NB4 (cell line): ENCODE measurements around the gene TACSTD2.

Source experiments
- CTCF ChIP-seq: IDR thresholded peaks from one replicate; pipeline ENCODE4 v1.5.1; 2012; ENCODE audit warnings: low read depth, low read length
- MAX ChIP-seq: IDR thresholded peaks from 2 replicates; pipeline ENCODE4 v1.6.1; 2011; ENCODE audit warnings: low read depth, low read length
- POLR2A ChIP-seq: IDR thresholded peaks from 2 replicates; pipeline ENCODE4 v1.6.1; 2011; ENCODE audit warnings: mild to moderate bottlenecking; ENCODE audit not compliant: insufficient read length; ENCODE audit errors: extremely low read depth

GRCh38 chr1:58607391-58607790 is 30.3 kb upstream of the TACSTD2 start:
- TF ChIP-seq MAX, result no peak
- no peak for TF ChIP-seq CTCF
- no peak for TF ChIP-seq POLR2A
